GM12874 (cell line): ENCODE data around the gene PRRT1B.

ENCODE experiments used
- CTCF ChIP-seq: IDR thresholded peaks from 2 replicates; pipeline ENCODE4 v1.5.1; 2011; ENCODE audit warnings: low read depth, mild to moderate bottlenecking, control low read depth, low read length, moderate library complexity; ENCODE audit not compliant: insufficient read depth

PRRT1B gene

GRCh38 chr9:131593936-131594665 lies 48.8 kb downstream of the PRRT1B start:
- no peak for TF ChIP-seq CTCF

DNA sequence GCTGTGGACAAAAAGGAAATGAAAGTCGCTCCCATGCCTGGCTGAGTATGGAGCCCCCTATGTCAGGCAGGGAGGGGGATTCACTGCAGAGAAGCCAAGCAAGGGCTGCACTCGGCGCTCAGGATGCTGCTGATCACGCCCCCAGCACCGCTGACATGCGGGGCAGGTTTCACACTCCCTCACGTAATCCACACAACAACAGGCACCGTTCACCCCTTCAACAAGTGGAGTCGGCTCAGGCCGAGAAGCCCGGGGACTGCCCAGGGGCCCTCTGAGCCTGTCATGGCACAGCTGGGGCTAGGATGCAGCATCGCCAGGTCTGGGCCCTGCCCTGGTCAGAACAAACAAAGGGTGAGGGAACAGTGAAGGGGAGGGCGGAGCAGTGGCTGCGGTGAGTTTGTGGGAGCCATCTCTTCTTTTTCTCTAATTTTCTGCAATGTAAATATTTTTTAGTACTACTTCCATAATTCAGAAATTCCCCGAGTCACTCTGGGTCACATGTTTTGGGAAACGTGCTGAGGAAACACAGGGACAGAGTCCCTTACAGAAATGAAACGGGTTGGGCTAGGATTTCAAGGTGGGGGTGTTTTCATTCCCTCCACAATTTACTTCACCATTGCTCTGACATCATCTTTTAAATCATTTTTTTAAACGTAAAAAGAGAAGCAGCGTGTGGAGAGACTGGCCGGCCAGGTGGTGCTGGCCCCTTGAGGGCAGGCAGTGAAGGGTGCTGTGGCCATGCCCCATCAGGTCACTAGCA lies 49.8 kb downstream of the PRRT1B start:
- no peak for TF ChIP-seq CTCF

DNA sequence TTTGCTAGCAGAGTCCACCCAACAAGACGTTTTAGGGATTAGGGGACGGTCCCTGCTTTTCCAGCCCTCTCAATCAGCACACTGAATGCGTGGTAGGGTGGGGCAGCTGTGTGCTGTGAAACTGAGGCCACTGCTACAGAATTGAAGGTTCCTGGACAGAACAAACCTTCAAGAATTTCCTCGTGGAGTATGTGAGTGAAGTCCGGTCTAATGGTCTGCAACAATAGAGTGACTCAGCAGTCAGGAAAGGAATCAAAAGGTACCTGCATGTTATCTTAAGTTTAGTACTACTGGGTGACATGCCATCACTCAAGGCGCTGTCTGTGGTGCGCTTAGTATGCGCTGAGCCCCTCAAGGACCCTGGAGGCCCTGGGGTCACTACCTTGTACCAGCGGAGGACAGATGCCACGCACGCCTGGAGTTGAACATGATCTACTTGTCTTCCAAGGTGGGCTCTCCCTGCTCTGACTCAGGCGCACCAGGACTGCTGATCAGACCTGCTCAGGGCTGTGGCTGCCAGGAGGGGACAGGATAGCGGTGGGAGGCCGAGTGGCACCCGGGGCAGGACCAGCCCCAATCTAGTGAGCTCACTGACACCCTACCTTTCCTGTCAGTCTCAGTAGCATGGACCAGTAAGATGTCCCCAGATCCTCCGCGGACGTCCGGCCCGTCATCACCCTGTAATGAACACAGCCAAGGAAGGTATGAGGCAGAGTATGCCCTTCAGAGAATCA lies 50.5 kb downstream of the PRRT1B start:
- TF ChIP-seq CTCF: no peak

- TF ChIP-seq CTCF: no peak
These were observed 51.1 kb downstream of the PRRT1B start for GRCh38 chr9:131596430-131596743.

- no peak for TF ChIP-seq CTCF
These were observed 51.9 kb downstream of the PRRT1B start for GRCh38 chr9:131597246-131597645.

DNA sequence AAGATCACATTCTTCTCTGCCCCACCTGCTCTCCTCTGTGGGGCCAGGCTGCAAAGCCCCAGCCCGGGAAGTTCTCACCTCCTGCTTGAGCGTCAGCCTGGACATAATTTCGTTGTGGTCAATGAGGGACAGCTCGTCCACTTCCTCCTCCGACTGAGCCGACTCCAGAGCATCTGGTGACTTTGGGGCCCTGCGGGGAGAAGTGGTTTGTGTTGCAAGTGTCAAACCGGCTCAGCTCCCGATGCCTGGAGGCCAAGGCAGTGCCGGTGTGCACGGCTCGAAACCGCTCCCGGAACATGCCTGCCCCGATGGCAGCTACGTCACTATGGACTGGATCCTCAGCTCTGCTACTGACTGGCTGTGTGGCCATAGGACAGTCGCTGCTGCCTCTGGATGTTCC lies 52.8 kb downstream of the PRRT1B start:
- TF ChIP-seq CTCF: no peak

- no peak for TF ChIP-seq CTCF
These were observed 56.4 kb downstream of the PRRT1B start for GRCh38 chr9:131601683-131602181.
